Endothelial cell of umbilical vein (primary cell): ENCODE data around the gene NRG3. TPM values are rescaled to one million over a fixed set of nuclear protein-coding genes. Genes with fewer than 3 reads are reported as not detected.

Source experiments
- BruUV-seq: library from RNA; stranded (reverse); fragments of 400-500 nt; replicated peaks from 2 replicates; lab custom pipeline; 2021; lab: Mats Ljungman, UMichigan
- CTCF ChIA-PET: fragments of 300-600, 350-600 bp; sonication (Branson Sonifier 250); formaldehyde crosslinking; loops from one replicate; lab custom pipeline; 2021; ENCODE audit warnings: antibody characterized with exemption, inconsistent platforms; lab: Charles Lee
- POLR2A ChIA-PET: fragments of 300-600, 350-600 bp; sonication (Branson Sonifier 250); formaldehyde crosslinking; loops from one replicate; lab custom pipeline; 2021; ENCODE audit warnings: antibody characterized with exemption, inconsistent platforms; lab: Charles Lee
- DNase-seq: peaks from one replicate; pipeline ENCODE4 v3.0.0-alpha.2; 2011; ENCODE audit warnings: low read depth, low spot score
- FAIRE-seq: peaks from 2 replicates; lab custom pipeline; 2011; peaks lifted over from hg19 to GRCh38; lab: Jason Lieb, UNC
- H2AFZ ChIP-seq: 2 replicates; pipeline ENCODE4 v1.6.0; 2012; ENCODE audit warnings: low read depth, low read length, control low read depth, inconsistent platforms
- H3K27ac ChIP-seq: 2 replicates; pipeline ENCODE4 v1.5.1; 2011; ENCODE audit warnings: low read depth, mild to moderate bottlenecking, control low read depth, low read length, moderate library complexity; ENCODE audit not compliant: insufficient read depth
- H3K27me3 ChIP-seq, 2 experiments: 2 replicates each; pipeline versions ENCODE4 v1.6.0 to v1.6.1; 2011; ENCODE audit warnings: low read length in 2 of 2, mixed read lengths in 1 of 2; ENCODE audit not compliant: control insufficient read depth in 2 of 2, insufficient read depth in 2 of 2
- H3K36me3 ChIP-seq, 2 experiments: 2 replicates in 1 of 2; 3 replicates in 1 of 2; pipeline ENCODE4 v1.5.1; 2011; ENCODE audit warnings: low read length in 2 of 2, mild to moderate bottlenecking in 1 of 2, moderate library complexity in 1 of 2; ENCODE audit not compliant: control insufficient read depth in 2 of 2, insufficient read depth in 2 of 2; ENCODE audit errors: extremely low read depth in 1 of 2
- H3K4me1 ChIP-seq: 3 replicates; pipeline ENCODE4 v1.5.1; 2011; ENCODE audit warnings: mild to moderate bottlenecking, low read length; ENCODE audit not compliant: control insufficient read depth, insufficient read depth; ENCODE audit errors: extremely low read depth
- H3K4me2 ChIP-seq: 2 replicates; pipeline ENCODE4 v1.6.1; 2011; ENCODE audit warnings: low read length, control low read depth, mixed read lengths; ENCODE audit not compliant: insufficient read depth
- H3K4me3 ChIP-seq, 3 experiments: fragments of 200-600 bp in 1 of 3; sonication (generic), shearing (Covaris generic) in 1 of 3; replicated peaks in 1 of 3; 2 replicates each; pipeline ENCODE4 v1.5.1; 2011 to 2016; ENCODE audit warnings: control low read depth in 3 of 3, low read length in 3 of 3, mild to moderate bottlenecking in 2 of 3, inconsistent platforms in 1 of 3, low read depth in 1 of 3, moderate library complexity in 1 of 3; ENCODE audit not compliant: insufficient read depth in 1 of 3
- H3K79me2 ChIP-seq: 2 replicates; pipeline ENCODE4 v1.6.0; 2012; ENCODE audit warnings: low read length, inconsistent platforms; ENCODE audit not compliant: control insufficient read depth, insufficient read depth
- H3K9ac ChIP-seq: replicated peaks from 2 replicates; pipeline ENCODE3; 2011; ENCODE audit warnings: low read length, control low read depth; ENCODE audit not compliant: insufficient read depth; ENCODE audit errors: extremely low read depth
- H3K9me1 ChIP-seq: replicated peaks from 3 replicates; pipeline ENCODE4 v1.6.0; 2011; ENCODE audit warnings: mild to moderate bottlenecking, low read length; ENCODE audit not compliant: control insufficient read depth, insufficient read depth; ENCODE audit errors: extremely low read depth
- H3K9me3 ChIP-seq: replicated peaks from 2 replicates; pipeline ENCODE4 v1.5.1; 2012; ENCODE audit warnings: low read length, inconsistent platforms; ENCODE audit not compliant: control insufficient read depth, insufficient read depth
- H4K20me1 ChIP-seq: replicated peaks from 2 replicates; pipeline ENCODE3; 2011; ENCODE audit warnings: mild to moderate bottlenecking, low read length; ENCODE audit not compliant: control insufficient read depth, insufficient read depth; ENCODE audit errors: extremely low read depth
- CTCF ChIP-seq, 2 donors: IDR thresholded peaks; 1 replicate in 1 of 2; 2 replicates in 1 of 2; pipeline ENCODE4 v1.5.1; 2011; ENCODE audit warnings: low read length in 2 of 2, mild to moderate bottlenecking in 2 of 2, moderate library complexity in 2 of 2, control low read depth in 1 of 2, inconsistent platforms in 1 of 2, low read depth in 1 of 2; ENCODE audit not compliant: insufficient read depth in 1 of 2; ENCODE audit errors: extremely low read depth in 1 of 2
- EZH2 ChIP-seq: IDR thresholded peaks from 2 replicates; pipeline ENCODE4 v1.6.1; 2012; ENCODE audit warnings: borderline replicate concordance, low read depth, mild to moderate bottlenecking, moderate library complexity, low read length, inconsistent platforms; ENCODE audit not compliant: severe bottlenecking
- FOS ChIP-seq: IDR thresholded peaks from 2 replicates; pipeline ENCODE4 v1.6.1; 2011; ENCODE audit warnings: mild to moderate bottlenecking, low read length, moderate library complexity, borderline replicate concordance; ENCODE audit not compliant: insufficient read depth
- GATA2 ChIP-seq: IDR thresholded peaks from 2 replicates; pipeline ENCODE4 v1.7.0; 2011; ENCODE audit warnings: low read depth, mild to moderate bottlenecking, moderate library complexity, mixed read lengths, low read length; ENCODE audit not compliant: insufficient read length, insufficient read depth
- JUN ChIP-seq: IDR thresholded peaks from 2 replicates; pipeline ENCODE4 v1.6.1; 2011; ENCODE audit warnings: borderline replicate concordance, low read depth; ENCODE audit not compliant: insufficient read length, insufficient read depth
- MYC ChIP-seq: IDR thresholded peaks from one replicate; pipeline ENCODE4 v1.6.1; 2011; ENCODE audit warnings: mild to moderate bottlenecking, low read depth, low read length
- POLR2A ChIP-seq: IDR thresholded peaks from 2 replicates; pipeline ENCODE4 v1.6.1; 2012; ENCODE audit warnings: low read depth, mild to moderate bottlenecking, control low read depth, low read length
- POLR2AphosphoS5 ChIP-seq: IDR thresholded peaks from 2 replicates; pipeline ENCODE4 v1.6.1; 2012; ENCODE audit warnings: low read depth, mild to moderate bottlenecking, control low read depth, low read length, moderate library complexity; ENCODE audit not compliant: insufficient read depth
- dilution Hi-C: fragments of 300-500 bp; cut with MboI; formaldehyde crosslinking; loops from one replicate; pipeline ENCODE4 v1.15.0; 2019; ENCODE audit warnings: low sequenced_read_pairs; ENCODE audit not compliant: extremely low pct_ligation_motif_present
- intact Hi-C: fragments of 100-400 bp; cut with micrococcal nuclease; formaldehyde crosslinking; loops from one replicate; pipeline ENCODE4 v1.10.0; 2022
- polyA plus RNA-seq, 4 experiments: library from polyadenylated mRNA; depleted of rRNA in 3 of 4; stranded (reverse) in 3 of 4; unstranded in 1 of 4; fragments of >200 nt; gene quantifications; 2 replicates each; pipeline versions ENCODE4 v1.2.1 to v1.2.3, GENCODE V29; 2011 to 2012; ENCODE audit warnings: missing spikeins in 1 of 4
- total RNA-seq: library from RNA; stranded (reverse); gene quantifications from 2 replicates; pipeline ENCODE4 v1.2.3, GENCODE V29; 2021
- TF ChIP-seq, protein P1 (sequence below): IDR thresholded peaks from 2 replicates; pipeline ENCODE4 v1.6.1; 2011; ENCODE audit not compliant: insufficient read depth, insufficient read length

NRG3 gene
- total and polyA plus RNA-seq, 2 donors (not counting 3 experiments of a cell fraction or from before 2014, with no cell fraction given): 1.9 to 3.9 TPM

DNA sequence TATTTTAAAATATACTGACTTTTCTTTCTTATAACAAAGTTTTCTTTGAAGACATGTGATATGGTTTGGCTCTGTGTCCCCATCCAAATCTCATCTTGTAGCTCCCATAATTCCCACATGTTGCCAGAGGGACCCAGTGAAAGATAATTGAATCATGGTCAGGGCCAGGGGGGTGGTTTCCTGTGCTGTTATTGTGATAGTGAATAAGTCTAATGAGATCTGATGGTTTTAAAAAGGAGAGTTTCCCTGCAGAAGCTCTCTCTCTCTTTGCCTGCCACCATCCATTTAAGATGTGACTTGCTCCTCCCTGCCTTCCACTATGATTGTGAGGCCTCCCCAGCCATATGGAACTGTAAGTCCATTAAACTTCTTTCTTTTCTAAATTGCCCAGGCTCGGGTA is 768.1 kb downstream of the NRG3 start:
- H3K9ac ChIP-seq: no peak overlapping the region
- no peak for FAIRE-seq
- no peaks in the 10 kb centered on the region for H4K20me1 ChIP-seq
- BruUV-seq: no TSS peak
- dilution Hi-C loops: no loop called here
- no peak overlapping the region for H3K4me3 ChIP-seq
- no peak overlapping the region for H2AFZ ChIP-seq
- H3K36me3 ChIP-seq: no peaks in the 10 kb centered on the region
- TF ChIP-seq EZH2 (no peak), FOS (no peak), JUN (no peak), POLR2A (no peak), MYC (no peak), POLR2AphosphoS5 (no peak), GATA2 (no peak), CTCF (IDR thresholded peaks at IDR 0.05; ENCODE audit: extremely low read depth in 1 of 2, insufficient read depth in 1 of 2, low read depth in 1 of 2, low read length in 2 of 2) (no peak)
- TF ChIP-seq, protein P1, sequence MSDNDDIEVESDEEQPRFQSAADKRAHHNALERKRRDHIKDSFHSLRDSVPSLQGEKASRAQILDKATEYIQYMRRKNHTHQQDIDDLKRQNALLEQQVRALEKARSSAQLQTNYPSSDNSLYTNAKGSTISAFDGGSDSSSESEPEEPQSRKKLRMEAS: no peak
- H3K79me2 ChIP-seq: no peaks in the 10 kb centered on the region
- H3K9me1 ChIP-seq: no peaks in the 10 kb centered on the region
- POLR2A ChIA-PET: no interaction called here
- no peaks in the 10 kb centered on the region for H3K27me3 ChIP-seq
- H3K4me2 ChIP-seq: no peak overlapping the region
- DNase-seq: no peak
- CTCF ChIA-PET: no interaction called here
- no peak overlapping the region for H3K27ac ChIP-seq
- H3K9me3 ChIP-seq: no peaks in the 10 kb centered on the region
- no peaks in the 10 kb centered on the region for H3K4me1 ChIP-seq
- intact Hi-C loops: no loop called here
